Liver (tissue), 9 donors: Measurements from ENCODE around the gene ATP2A3. TPM values are rescaled to one million over a fixed set of nuclear protein-coding genes. Genes with fewer than 3 reads are reported as not detected.
A peak's percentile ranks its signal among the peaks of the same experiment; 100 is the strongest.

ENCODE experiments used
- DNase-seq: peaks from one replicate; pipeline ENCODE4 v3.0.0-alpha.2; 2017; ENCODE audit warnings: low spot score
- H3K27ac ChIP-seq, 2 donors: one replicate each; pipeline ENCODE4 v1.7.0; 2013; ENCODE audit warnings: inconsistent platforms in 2 of 2, low read length in 2 of 2, control low read depth in 1 of 2, low read depth in 1 of 2, mild to moderate bottlenecking in 1 of 2
- H3K27me3 ChIP-seq, 4 donors: one replicate each; pipeline versions ENCODE4 v1.6.1 to v1.7.0; 2013; ENCODE audit warnings: low read length in 3 of 4, inconsistent platforms in 1 of 4, mild to moderate bottlenecking in 1 of 4, moderate library complexity in 1 of 4; ENCODE audit not compliant: control insufficient read depth in 4 of 4, insufficient read depth in 4 of 4
- H3K36me3 ChIP-seq, 4 donors: one replicate each; pipeline versions ENCODE4 v1.6.1 to v1.7.0; 2013; ENCODE audit warnings: low read length in 3 of 4, mild to moderate bottlenecking in 3 of 4, low read depth in 1 of 4, moderate library complexity in 1 of 4; ENCODE audit not compliant: control insufficient read depth in 4 of 4, insufficient read depth in 3 of 4
- H3K4me1 ChIP-seq, 4 donors: one replicate each; pipeline versions ENCODE4 v1.6.1 to v1.7.0; 2013; ENCODE audit warnings: low read length in 3 of 4, mild to moderate bottlenecking in 3 of 4, moderate library complexity in 1 of 4; ENCODE audit not compliant: control insufficient read depth in 4 of 4, insufficient read depth in 4 of 4
- H3K4me3 ChIP-seq, 3 donors: one replicate each; pipeline versions ENCODE4 v1.6.1 to v1.7.0; 2013; ENCODE audit warnings: low read length in 3 of 3, control low read depth in 1 of 3, low read depth in 1 of 3, mild to moderate bottlenecking in 1 of 3
- H3K9ac ChIP-seq, 2 donors: one replicate each; pipeline ENCODE4 v1.7.0; 2013; ENCODE audit warnings: low read length in 2 of 2, mild to moderate bottlenecking in 2 of 2, moderate library complexity in 2 of 2, control low read depth in 1 of 2, low read depth in 1 of 2
- H3K9me3 ChIP-seq, 4 donors: one replicate each; pipeline versions ENCODE4 v1.6.1 to v1.7.0; 2013; ENCODE audit warnings: low read length in 3 of 4; ENCODE audit not compliant: control insufficient read depth in 4 of 4
- EGR1 ChIP-seq, 2 donors: IDR thresholded peaks; 2 replicates each; pipeline ENCODE4 v1.6.1; 2016 to 2018; ENCODE audit warnings: antibody characterized with exemption in 2 of 2, low read depth in 2 of 2
- FOXA1 ChIP-seq: IDR thresholded peaks from 2 replicates; pipeline ENCODE4 v1.6.1; 2016; ENCODE audit warnings: antibody characterized with exemption
- FOXA2 ChIP-seq: IDR thresholded peaks from 2 replicates; pipeline ENCODE4 v1.6.1; 2016; ENCODE audit warnings: antibody characterized with exemption
- GABPA ChIP-seq, 2 donors: IDR thresholded peaks in 1 of 2; conservative IDR thresholded peaks in 1 of 2; 2 replicates each; pipeline ENCODE4 v1.6.1; 2016; ENCODE audit warnings: antibody characterized with exemption in 2 of 2, mild to moderate bottlenecking in 1 of 2, moderate library complexity in 1 of 2
- HNF4A ChIP-seq, 2 donors: conservative IDR thresholded peaks; 2 replicates each; pipeline ENCODE4 v1.6.1; 2016; ENCODE audit warnings: antibody characterized with exemption in 2 of 2, mild to moderate bottlenecking in 2 of 2
- HNF4G ChIP-seq: IDR thresholded peaks from 2 replicates; pipeline ENCODE4 v1.6.1; 2016; ENCODE audit warnings: antibody characterized with exemption
- JUND ChIP-seq, 2 donors: IDR thresholded peaks; 2 replicates each; pipeline ENCODE4 v1.6.1; 2016; ENCODE audit warnings: antibody characterized with exemption in 2 of 2
- NR2F2 ChIP-seq: IDR thresholded peaks from 2 replicates; pipeline ENCODE4 v1.6.1; 2016; ENCODE audit warnings: antibody characterized with exemption
- RAD21 ChIP-seq, 2 donors: IDR thresholded peaks; 2 replicates each; pipeline ENCODE4 v1.6.1; 2016; ENCODE audit warnings: antibody characterized with exemption in 2 of 2, mild to moderate bottlenecking in 2 of 2
- RXRA ChIP-seq, 2 donors: IDR thresholded peaks; 2 replicates each; pipeline ENCODE4 v1.6.1; 2017 to 2018; ENCODE audit warnings: antibody characterized with exemption in 2 of 2, mild to moderate bottlenecking in 1 of 2
- SP1 ChIP-seq: IDR thresholded peaks from 2 replicates; pipeline ENCODE4 v1.6.1; 2018; ENCODE audit warnings: antibody characterized with exemption, mild to moderate bottlenecking
- TAF1 ChIP-seq: conservative IDR thresholded peaks from 2 replicates; pipeline ENCODE4 v1.6.1; 2016; ENCODE audit warnings: antibody characterized with exemption, mild to moderate bottlenecking
- YY1 ChIP-seq: IDR thresholded peaks from 2 replicates; pipeline ENCODE4 v1.6.1; 2016; ENCODE audit warnings: antibody characterized with exemption, mild to moderate bottlenecking
- ZBTB33 ChIP-seq: IDR thresholded peaks from 2 replicates; pipeline ENCODE4 v1.6.1; 2016; ENCODE audit warnings: antibody characterized with exemption
- WGBS: extraction: QIAGEN DNeasy Blood & Tissue Kit; methylation state at CpG from one replicate; pipeline ENCODE4 v1.1.7; 2013; 5-methylcytosine and 5-hydroxymethylcytosine counted together
- polyA plus RNA-seq, 2 donors: library from polyadenylated mRNA; stranded (reverse) in 1 of 2; unstranded in 1 of 2; fragments of 200-250 nt in 1 of 2; fragments of >200 nt in 1 of 2; fragmentation: Nextera tagmentation in 1 of 2; extraction: Ambion mirVana in 1 of 2; gene quantifications; one replicate each; pipeline versions ENCODE4 v1.2.1 to v1.2.3, GENCODE V29; 2013 to 2015
- total RNA-seq, 2 donors: library from RNA; depleted of rRNA; stranded (reverse); fragments of >200 nt; gene quantifications; one replicate each; pipeline ENCODE4 v1.2.3, GENCODE V29; 2014
- TF ChIP-seq, protein P1 (sequence below): IDR thresholded peaks from 2 replicates; pipeline ENCODE4 v1.6.1; 2016; ENCODE audit warnings: antibody characterized with exemption
- TF ChIP-seq, protein P2 (sequence below): fragments of 150-350 bp; IDR thresholded peaks from 2 replicates; pipeline ENCODE4 v1.5.1; 2017; ENCODE audit warnings: improper control_type of control experiment, low read depth, low read length; ENCODE audit not compliant: missing input control
- TF ChIP-seq, protein P3 (sequence below): IDR thresholded peaks from 2 replicates; pipeline ENCODE4 v1.6.1; 2016; ENCODE audit warnings: antibody characterized with exemption, mild to moderate bottlenecking
- TF ChIP-seq, protein P4 (sequence below): IDR thresholded peaks from 2 replicates; pipeline ENCODE4 v1.6.1; 2016; ENCODE audit warnings: antibody characterized with exemption
- donor health status: healthy.
- donor health status: healthy.
- donor health status: healthy.
- donor health status: healthy.
- donor health status: healthy.

Gene ATP2A3
- total and polyA plus RNA-seq, 4 donors, result 1.4 to 17.1 (median 3.2) TPM

DNA sequence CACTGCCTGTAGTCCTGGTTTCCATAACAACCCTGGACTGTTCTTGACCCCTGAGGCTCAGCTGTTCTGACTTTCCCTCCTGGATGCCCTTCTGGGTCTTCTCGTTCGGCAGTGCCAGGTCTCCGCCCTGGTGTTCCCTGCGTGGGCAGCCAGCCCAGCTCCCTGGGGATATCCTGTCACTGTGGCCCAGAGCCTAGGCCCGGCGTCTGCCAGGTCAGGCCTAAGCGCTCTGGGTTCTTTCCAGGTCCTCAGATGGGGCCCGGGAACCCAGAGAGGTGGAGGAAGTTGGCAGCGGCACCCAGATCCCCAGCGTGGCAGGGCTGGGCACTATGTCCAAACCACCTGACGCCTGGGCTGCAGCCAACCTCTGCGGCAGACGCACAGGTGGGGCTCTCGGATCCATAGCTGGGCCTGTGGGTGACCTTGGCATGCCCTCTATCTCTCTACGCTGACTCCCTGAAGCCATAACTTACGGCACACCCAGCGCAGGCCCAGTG is 12.5 kb upstream of the ATP2A3 start:
- Histone ChIP-seq H3K27me3 (no peaks in the 10 kb centered on the region), H3K4me1 (peaks cover 0 to 13% (median 7%) of the 10 kb centered on the region in 4 donors), H3K27ac (peak overlapping the region in 1 of 2 donors; percentile 29), H3K36me3 (no peaks in the 10 kb centered on the region), H3K9ac (no peak overlapping the region), H3K9me3 (peaks cover 3 to 7% (median 6%) of the 10 kb centered on the region in 4 donors), H3K4me3 (no peak overlapping the region)
- no peak for DNase-seq
- 13% methylated on average over 17 of the region's 17 CpGs for WGBS
- TF ChIP-seq RXRA (IDR thresholded peaks at IDR 0.05) (peak; percentile 43 to 79), JUND (IDR thresholded peaks at IDR 0.05) (no peak), GABPA (IDR thresholded peaks at IDR 0.05 in 1 of 2, conservative IDR thresholded peaks at IDR 0.05 in 1 of 2) (peak in 1 of 2 donors; percentile 55), SP1 (peak; percentile 58), EGR1 (IDR thresholded peaks at IDR 0.05; ENCODE audit: low read depth in 2 of 2) (peak in 1 of 2 donors; percentile 79), FOXA2 (no peak), TAF1 (no peak), ZBTB33 (no peak), RAD21 (IDR thresholded peaks at IDR 0.05) (peak in 1 of 2 donors; percentile 17), HNF4A (conservative IDR thresholded peaks at IDR 0.05) (peak; percentile 9 to 64), HNF4G (no peak), YY1 (peak; percentile 49), NR2F2 (peak; percentile 91), FOXA1 (no peak)
- TF ChIP-seq, protein P1, sequence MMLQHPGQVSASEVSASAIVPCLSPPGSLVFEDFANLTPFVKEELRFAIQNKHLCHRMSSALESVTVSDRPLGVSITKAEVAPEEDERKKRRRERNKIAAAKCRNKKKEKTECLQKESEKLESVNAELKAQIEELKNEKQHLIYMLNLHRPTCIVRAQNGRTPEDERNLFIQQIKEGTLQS, result no peak
- TF ChIP-seq, protein P2, sequence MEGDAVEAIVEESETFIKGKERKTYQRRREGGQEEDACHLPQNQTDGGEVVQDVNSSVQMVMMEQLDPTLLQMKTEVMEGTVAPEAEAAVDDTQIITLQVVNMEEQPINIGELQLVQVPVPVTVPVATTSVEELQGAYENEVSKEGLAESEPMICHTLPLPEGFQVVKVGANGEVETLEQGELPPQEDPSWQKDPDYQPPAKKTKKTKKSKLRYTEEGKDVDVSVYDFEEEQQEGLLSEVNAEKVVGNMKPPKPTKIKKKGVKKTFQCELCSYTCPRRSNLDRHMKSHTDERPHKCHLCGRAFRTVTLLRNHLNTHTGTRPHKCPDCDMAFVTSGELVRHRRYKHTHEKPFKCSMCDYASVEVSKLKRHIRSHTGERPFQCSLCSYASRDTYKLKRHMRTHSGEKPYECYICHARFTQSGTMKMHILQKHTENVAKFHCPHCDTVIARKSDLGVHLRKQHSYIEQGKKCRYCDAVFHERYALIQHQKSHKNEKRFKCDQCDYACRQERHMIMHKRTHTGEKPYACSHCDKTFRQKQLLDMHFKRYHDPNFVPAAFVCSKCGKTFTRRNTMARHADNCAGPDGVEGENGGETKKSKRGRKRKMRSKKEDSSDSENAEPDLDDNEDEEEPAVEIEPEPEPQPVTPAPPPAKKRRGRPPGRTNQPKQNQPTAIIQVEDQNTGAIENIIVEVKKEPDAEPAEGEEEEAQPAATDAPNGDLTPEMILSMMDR, result no peak
- TF ChIP-seq, protein P3, sequence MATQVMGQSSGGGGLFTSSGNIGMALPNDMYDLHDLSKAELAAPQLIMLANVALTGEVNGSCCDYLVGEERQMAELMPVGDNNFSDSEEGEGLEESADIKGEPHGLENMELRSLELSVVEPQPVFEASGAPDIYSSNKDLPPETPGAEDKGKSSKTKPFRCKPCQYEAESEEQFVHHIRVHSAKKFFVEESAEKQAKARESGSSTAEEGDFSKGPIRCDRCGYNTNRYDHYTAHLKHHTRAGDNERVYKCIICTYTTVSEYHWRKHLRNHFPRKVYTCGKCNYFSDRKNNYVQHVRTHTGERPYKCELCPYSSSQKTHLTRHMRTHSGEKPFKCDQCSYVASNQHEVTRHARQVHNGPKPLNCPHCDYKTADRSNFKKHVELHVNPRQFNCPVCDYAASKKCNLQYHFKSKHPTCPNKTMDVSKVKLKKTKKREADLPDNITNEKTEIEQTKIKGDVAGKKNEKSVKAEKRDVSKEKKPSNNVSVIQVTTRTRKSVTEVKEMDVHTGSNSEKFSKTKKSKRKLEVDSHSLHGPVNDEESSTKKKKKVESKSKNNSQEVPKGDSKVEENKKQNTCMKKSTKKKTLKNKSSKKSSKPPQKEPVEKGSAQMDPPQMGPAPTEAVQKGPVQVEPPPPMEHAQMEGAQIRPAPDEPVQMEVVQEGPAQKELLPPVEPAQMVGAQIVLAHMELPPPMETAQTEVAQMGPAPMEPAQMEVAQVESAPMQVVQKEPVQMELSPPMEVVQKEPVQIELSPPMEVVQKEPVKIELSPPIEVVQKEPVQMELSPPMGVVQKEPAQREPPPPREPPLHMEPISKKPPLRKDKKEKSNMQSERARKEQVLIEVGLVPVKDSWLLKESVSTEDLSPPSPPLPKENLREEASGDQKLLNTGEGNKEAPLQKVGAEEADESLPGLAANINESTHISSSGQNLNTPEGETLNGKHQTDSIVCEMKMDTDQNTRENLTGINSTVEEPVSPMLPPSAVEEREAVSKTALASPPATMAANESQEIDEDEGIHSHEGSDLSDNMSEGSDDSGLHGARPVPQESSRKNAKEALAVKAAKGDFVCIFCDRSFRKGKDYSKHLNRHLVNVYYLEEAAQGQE, result no peak
- TF ChIP-seq, protein P4, sequence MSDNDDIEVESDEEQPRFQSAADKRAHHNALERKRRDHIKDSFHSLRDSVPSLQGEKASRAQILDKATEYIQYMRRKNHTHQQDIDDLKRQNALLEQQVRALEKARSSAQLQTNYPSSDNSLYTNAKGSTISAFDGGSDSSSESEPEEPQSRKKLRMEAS, result peak; percentile 77
